A549 (cell line): ENCODE measurements around the gene HS3ST4. TPM values are rescaled to one million over a fixed set of nuclear protein-coding genes. Genes with fewer than 3 reads are reported as not detected.

Source experiments
- ATAC-seq, 2 experiments: fragments of 200-7000 bp in 1 of 2; fragments of >200 bp in 1 of 2; cut with Nextera tagmentation in 1 of 2; cut with Tn5 transposase in 1 of 2; 3 replicates each; pipeline versions ENCODE4 v1.8.0 to v1.9.1; 2018 to 2020; ENCODE audit warnings: mild to moderate bottlenecking in 1 of 2, moderate library complexity in 1 of 2
- CTCF ChIA-PET: fragments of 300-600 bp; sonication (Branson Sonifier 250); formaldehyde crosslinking; extraction: SDS; loops from one replicate; lab custom pipeline; 2021; ENCODE audit warnings: antibody characterized with exemption, inconsistent platforms; lab: Yijun Ruan, JAX
- POLR2A ChIA-PET: fragments of 350-600 bp; formaldehyde crosslinking; extraction: SDS; loops from one replicate; lab custom pipeline; 2021; ENCODE audit warnings: antibody characterized with exemption, inconsistent platforms; lab: Yijun Ruan, JAX
- DNase-seq, 2 experiments: peaks; one replicate each; pipeline versions ENCODE4 v3.0.0 to v3.0.0-alpha.2; 2011 to 2016; ENCODE audit warnings: low read depth in 1 of 2, low spot score in 1 of 2
- FAIRE-seq: peaks from 2 replicates; lab custom pipeline; 2011; peaks lifted over from hg19 to GRCh38; lab: Jason Lieb, UNC
- H3K27ac ChIP-seq, 2 experiments: fragments of >200 bp; sonication (Bioruptor Twin); formaldehyde crosslinking; 3 replicates each; pipeline ENCODE4 v1.5.1; 2016 to 2017
- H3K4me1 ChIP-seq: fragments of >200 bp; sonication (Bioruptor Twin); formaldehyde crosslinking; 3 replicates; pipeline ENCODE4 v1.6.1; 2016
- H3K4me2 ChIP-seq: fragments of >200 bp; sonication (Bioruptor Twin); formaldehyde crosslinking; 3 replicates; pipeline ENCODE4 v1.6.1; 2016
- H3K4me3 ChIP-seq: fragments of >200 bp; sonication (Bioruptor Twin); formaldehyde crosslinking; 3 replicates; pipeline ENCODE4 v1.5.1; 2016
- H3K9me3 ChIP-seq: fragments of >200 bp; sonication (Bioruptor Twin); formaldehyde crosslinking; 3 replicates; pipeline ENCODE4 v1.6.1; 2016
- CBX2 ChIP-seq: fragments of 200-600 bp; sonication (generic); IDR thresholded peaks from 2 replicates; pipeline ENCODE4 v1.6.1; 2016; ENCODE audit warnings: low read depth, mild to moderate bottlenecking, borderline replicate concordance
- CHD2 ChIP-seq: fragments of 150-350 bp; IDR thresholded peaks from 2 replicates; pipeline ENCODE4 v1.6.1; 2014; ENCODE audit warnings: low read length; ENCODE audit not compliant: partially characterized antibody
- EHF ChIP-seq: fragments of 250-450 bp; sonication (Bioruptor Pico); IDR thresholded peaks from 2 replicates; pipeline ENCODE4 v1.5.0; 2020; ENCODE audit warnings: mild to moderate bottlenecking
- EP300 ChIP-seq, 2 experiments: fragments of >200 bp; sonication (Bioruptor Twin); formaldehyde crosslinking; IDR thresholded peaks; 2 replicates in 1 of 2; 3 replicates in 1 of 2; pipeline ENCODE4 v1.6.1; 2016 to 2017
- ESRRA ChIP-seq: fragments of 150-350 bp; IDR thresholded peaks from 2 replicates; pipeline ENCODE4 v1.6.1; 2014; ENCODE audit warnings: mild to moderate bottlenecking, low read length, borderline replicate concordance
- FOSB ChIP-seq: fragments of 250-450 bp; sonication (Bioruptor Pico); IDR thresholded peaks from 2 replicates; pipeline ENCODE4 v1.5.0; 2020; ENCODE audit warnings: mild to moderate bottlenecking, moderate library complexity
- FOXS1 ChIP-seq: fragments of 250-450 bp; sonication (Bioruptor Pico); IDR thresholded peaks from 2 replicates; pipeline ENCODE4 v1.5.0; 2020; ENCODE audit warnings: mild to moderate bottlenecking, moderate library complexity
- GATA3 ChIP-seq: IDR thresholded peaks from 2 replicates; pipeline ENCODE4 v1.6.1; 2012; ENCODE audit warnings: borderline replicate concordance
- HOXA7 ChIP-seq: fragments of 250-450 bp; sonication (Bioruptor Pico); IDR thresholded peaks from 2 replicates; pipeline ENCODE4 v1.5.0; 2020; ENCODE audit warnings: mild to moderate bottlenecking, moderate library complexity
- HOXB5 ChIP-seq: fragments of 250-450 bp; sonication (Bioruptor Pico); IDR thresholded peaks from 2 replicates; pipeline ENCODE4 v1.5.0; 2020; ENCODE audit warnings: mild to moderate bottlenecking, moderate library complexity
- JUNB ChIP-seq: fragments of >200 bp; sonication (Bioruptor Twin); formaldehyde crosslinking; IDR thresholded peaks from 2 replicates; pipeline ENCODE4 v1.6.1; 2016
- KDM1A ChIP-seq: fragments of 200-600 bp; sonication (generic); IDR thresholded peaks from 2 replicates; pipeline ENCODE4 v1.6.1; 2016; ENCODE audit warnings: low read depth, mild to moderate bottlenecking
- MAFK ChIP-seq: fragments of 450-650 bp; IDR thresholded peaks from 2 replicates; pipeline ENCODE4 v1.6.1; 2014; ENCODE audit not compliant: partially characterized antibody
- MAZ ChIP-seq: fragments of 150-350 bp; IDR thresholded peaks from 2 replicates; pipeline ENCODE4 v1.6.1; 2014; ENCODE audit warnings: antibody characterized with exemption, low read depth, low read length, borderline replicate concordance
- NPAS2 ChIP-seq: fragments of 250-450 bp; sonication (Bioruptor Pico); IDR thresholded peaks from 2 replicates; pipeline ENCODE4 v1.8.0; 2022; ENCODE audit warnings: mild to moderate bottlenecking, moderate library complexity, borderline replicate concordance
- NR3C1 ChIP-seq: fragments of >200 bp; sonication (Bioruptor Twin); formaldehyde crosslinking; IDR thresholded peaks from 3 replicates; pipeline ENCODE4 v1.6.1; 2017
- PBX3 ChIP-seq: IDR thresholded peaks from 2 replicates; pipeline ENCODE4 v1.6.1; 2012
- PHF8 ChIP-seq: fragments of 200-600 bp; sonication (generic); IDR thresholded peaks from 2 replicates; pipeline ENCODE4 v1.6.1; 2016; ENCODE audit warnings: low read depth, mild to moderate bottlenecking, antibody characterized with exemption, moderate library complexity, borderline replicate concordance
- POLR2A ChIP-seq: IDR thresholded peaks from 2 replicates; pipeline ENCODE4 v1.6.1; 2012; ENCODE audit warnings: mild to moderate bottlenecking, low read length
- RCOR1 ChIP-seq: fragments of 150-350 bp; IDR thresholded peaks from 2 replicates; pipeline ENCODE4 v1.6.1; 2014; ENCODE audit warnings: antibody characterized with exemption, low read length, low read depth
- REST ChIP-seq: fragments of 200-600 bp; sonication (generic); IDR thresholded peaks from 2 replicates; pipeline ENCODE4 v1.6.1; 2016; ENCODE audit warnings: antibody characterized with exemption, mild to moderate bottlenecking, moderate library complexity
- SMC3 ChIP-seq: fragments of >200 bp; sonication (Bioruptor Twin); formaldehyde crosslinking; IDR thresholded peaks from 3 replicates; pipeline ENCODE4 v1.6.1; 2018; ENCODE audit warnings: inconsistent platforms
- SREBF2 ChIP-seq: fragments of 450-650 bp; IDR thresholded peaks from 2 replicates; pipeline ENCODE4 v1.6.1; 2014; ENCODE audit warnings: mild to moderate bottlenecking, moderate library complexity
- TP53 ChIP-seq: fragments of 250-450 bp; sonication (Bioruptor Pico); IDR thresholded peaks from 2 replicates; pipeline ENCODE4 v1.5.0; 2021; ENCODE audit warnings: mild to moderate bottlenecking, moderate library complexity
- USF2 ChIP-seq: fragments of 450-650 bp; IDR thresholded peaks from 2 replicates; pipeline ENCODE4 v1.6.1; 2014; ENCODE audit warnings: antibody characterized with exemption
- whole genome bisulfite sequencing: methylation state at CpG from one replicate; pipeline ENCODE4 v1.1.6; 2017; ENCODE audit errors: missing lambda C conversion rate; 5-methylcytosine and 5-hydroxymethylcytosine counted together
- polyA plus RNA-seq, 4 experiments: library from polyadenylated mRNA; depleted of rRNA in 3 of 4; stranded (reverse); fragments of >200 nt; fragmentation: RNase III in 1 of 4; extraction: RNeasy Plus Mini Kit Qiagen cat#74134 plus additional on column Dnase treatment in 1 of 4; gene quantifications; 2 replicates in 3 of 4; 3 replicates in 1 of 4; pipeline ENCODE4 v1.2.3, GENCODE V29; 2011 to 2017
- TF ChIP-seq, protein P1 (sequence below): fragments of >200 bp; sonication (Bioruptor Twin); formaldehyde crosslinking; IDR thresholded peaks from 2 replicates; pipeline ENCODE4 v1.6.1; 2016
- TF ChIP-seq, protein P2 (sequence below): fragments of >200 bp; sonication (Bioruptor Twin); formaldehyde crosslinking; IDR thresholded peaks from 3 replicates; pipeline ENCODE4 v1.6.1; 2016
- TF ChIP-seq, protein P3 (sequence below): fragments of 250-450 bp; sonication (Bioruptor Pico); IDR thresholded peaks from 2 replicates; pipeline ENCODE4 v1.5.0; 2021; ENCODE audit warnings: mild to moderate bottlenecking, moderate library complexity, borderline replicate concordance

The HS3ST4 gene
- polyA plus RNA-seq, 2 of the 4 experiments (the other 2 are of a cell fraction), result not detected

- ATAC-seq, result no peak
- TF ChIP-seq GATA3 (no peak), REST (no peak), HOXB5 (CRISPR knock-in tag) (no peak), SREBF2 (no peak), PHF8 (no peak), MAFK (no peak), KDM1A (no peak), EHF (CRISPR knock-in tag) (no peak), POLR2A (no peak), MAZ (no peak), ESRRA (no peak), CBX2 (no peak), FOSB (no peak), NPAS2 (CRISPR knock-in tag) (no peak), RCOR1 (no peak)
- TF ChIP-seq, protein P1, sequence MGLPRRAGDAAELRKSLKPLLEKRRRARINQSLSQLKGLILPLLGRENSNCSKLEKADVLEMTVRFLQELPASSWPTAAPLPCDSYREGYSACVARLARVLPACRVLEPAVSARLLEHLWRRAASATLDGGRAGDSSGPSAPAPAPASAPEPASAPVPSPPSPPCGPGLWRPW, result no peak
- TF ChIP-seq, protein P2, sequence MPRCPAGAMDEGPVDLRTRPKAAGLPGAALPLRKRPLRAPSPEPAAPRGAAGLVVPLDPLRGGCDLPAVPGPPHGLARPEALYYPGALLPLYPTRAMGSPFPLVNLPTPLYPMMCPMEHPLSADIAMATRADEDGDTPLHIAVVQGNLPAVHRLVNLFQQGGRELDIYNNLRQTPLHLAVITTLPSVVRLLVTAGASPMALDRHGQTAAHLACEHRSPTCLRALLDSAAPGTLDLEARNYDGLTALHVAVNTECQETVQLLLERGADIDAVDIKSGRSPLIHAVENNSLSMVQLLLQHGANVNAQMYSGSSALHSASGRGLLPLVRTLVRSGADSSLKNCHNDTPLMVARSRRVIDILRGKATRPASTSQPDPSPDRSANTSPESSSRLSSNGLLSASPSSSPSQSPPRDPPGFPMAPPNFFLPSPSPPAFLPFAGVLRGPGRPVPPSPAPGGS, result no peak
- TF ChIP-seq, protein P3, sequence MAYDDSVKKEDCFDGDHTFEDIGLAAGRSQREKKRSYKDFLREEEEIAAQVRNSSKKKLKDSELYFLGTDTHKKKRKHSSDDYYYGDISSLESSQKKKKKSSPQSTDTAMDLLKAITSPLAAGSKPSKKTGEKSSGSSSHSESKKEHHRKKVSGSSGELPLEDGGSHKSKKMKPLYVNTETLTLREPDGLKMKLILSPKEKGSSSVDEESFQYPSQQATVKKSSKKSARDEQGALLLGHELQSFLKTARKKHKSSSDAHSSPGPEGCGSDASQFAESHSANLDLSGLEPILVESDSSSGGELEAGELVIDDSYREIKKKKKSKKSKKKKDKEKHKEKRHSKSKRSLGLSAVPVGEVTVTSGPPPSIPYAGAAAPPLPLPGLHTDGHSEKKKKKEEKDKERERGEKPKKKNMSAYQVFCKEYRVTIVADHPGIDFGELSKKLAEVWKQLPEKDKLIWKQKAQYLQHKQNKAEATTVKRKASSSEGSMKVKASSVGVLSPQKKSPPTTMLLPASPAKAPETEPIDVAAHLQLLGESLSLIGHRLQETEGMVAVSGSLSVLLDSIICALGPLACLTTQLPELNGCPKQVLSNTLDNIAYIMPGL (CRISPR knock-in tag), result no peak
- CTCF ChIA-PET, result no interaction called here
Observed at GRCh38 chr16:25656639-25657038, 35.1 kb upstream of the HS3ST4 start.

DNA sequence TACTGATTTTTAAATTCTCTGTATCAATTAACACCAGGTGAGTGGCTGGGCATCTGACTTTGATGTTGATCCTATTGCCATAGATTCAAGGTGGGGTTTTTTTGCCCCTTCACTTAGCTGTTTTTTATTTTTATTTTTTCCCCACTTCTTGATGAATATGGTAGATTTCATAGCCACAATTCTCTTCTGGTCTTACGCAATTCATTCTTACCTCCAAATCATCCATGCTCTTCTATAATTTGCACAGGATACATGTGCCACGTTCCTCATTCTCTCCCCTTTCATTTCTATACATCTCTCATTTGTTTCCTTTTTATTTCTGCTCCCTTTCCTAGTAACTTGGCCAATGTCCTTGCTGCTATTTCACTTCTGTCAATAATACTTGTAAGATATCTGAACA lies 14.9 kb upstream of the HS3ST4 start:
- no peak for ATAC-seq
- no peak overlapping the region for H3K4me3 ChIP-seq
- no peak overlapping the region for H3K27ac ChIP-seq
- CTCF ChIA-PET, result interaction anchor here (1.0 kb wide), 1 partner anchor 11 kb away, joined by 3 read pairs; no protein-coding TSS in a partner anchor
- WGBS, result 45% methylated on average over 2 of the region's 2 CpGs
- H3K4me2 ChIP-seq, result no peak overlapping the region
- no peak for FAIRE-seq
- DNase-seq, result no peak
- H3K9me3 ChIP-seq, result no peaks in the 10 kb centered on the region
- POLR2A ChIA-PET, result no interaction called here
- no peaks in the 10 kb centered on the region for H3K4me1 ChIP-seq
- TF ChIP-seq NR3C1 (no peak), EP300 (IDR thresholded peaks at IDR 0.05) (no peak), CHD2 (no peak), USF2 (no peak), TP53 (CRISPR knock-in tag) (no peak), SMC3 (no peak), SREBF2 (no peak), JUNB (no peak), HOXB5 (CRISPR knock-in tag) (no peak), HOXA7 (CRISPR knock-in tag) (no peak), FOXS1 (CRISPR knock-in tag) (no peak), PBX3 (no peak), GATA3 (no peak)

More at GRCh38 chr16:25656639-25657038, 35.1 kb upstream of the HS3ST4 start:
- Histone ChIP-seq H3K4me1 (no peaks in the 10 kb centered on the region), H3K4me2 (no peak overlapping the region), H3K27ac (no peak overlapping the region), H3K4me3 (no peak overlapping the region), H3K9me3 (no peaks in the 10 kb centered on the region)
- POLR2A ChIA-PET, result no interaction called here
- no peak for FAIRE-seq
- WGBS, result 7% methylated on average over 2 of the region's 2 CpGs
- no peak for DNase-seq
